Upper lobe of right lung (tissue), 1 donor: Measurements from ENCODE around the gene BMP3. TPM values are rescaled to one million over a fixed set of nuclear protein-coding genes. Genes with fewer than 3 reads are reported as not detected.

Experiments used
- ATAC-seq: fragments of 200-7000 bp; cut with Tn5 transposase; one replicate; pipeline ENCODE4 v1.9.1; 2020; ENCODE audit warnings: mild to moderate bottlenecking, moderate library complexity
- DNase-seq: peaks from one replicate; pipeline ENCODE4 v3.0.0-alpha.2; 2020
- H3K27ac ChIP-seq: fragments of 200-600 bp; one replicate; pipeline ENCODE4 v1.8.0; 2022
- H3K27me3 ChIP-seq: fragments of 200-600 bp; one replicate; pipeline ENCODE4 v1.8.0; 2022; ENCODE audit warnings: mild to moderate bottlenecking
- H3K36me3 ChIP-seq: fragments of 200-600 bp; one replicate; pipeline ENCODE4 v1.8.0; 2022
- H3K4me1 ChIP-seq: fragments of 200-600 bp; one replicate; pipeline ENCODE4 v1.8.0; 2022
- H3K4me3 ChIP-seq: fragments of 200-600 bp; one replicate; pipeline ENCODE4 v1.8.0; 2022; ENCODE audit warnings: mild to moderate bottlenecking
- H3K9me3 ChIP-seq: fragments of 200-600 bp; one replicate; pipeline ENCODE4 v1.8.0; 2022
- CTCF ChIP-seq: fragments of 200-600 bp; IDR thresholded peaks from one replicate; pipeline ENCODE4 v1.8.0; 2022; ENCODE audit warnings: antibody characterized with exemption
- intact Hi-C: fragments of 100-400 bp; cut with DNase I; formaldehyde crosslinking; loops from one replicate; pipeline ENCODE4 v1.11.0; 2022
- total RNA-seq: library from RNA; stranded (reverse); fragmentation: NEBNext Ultra II Directional; extraction: Animal tissue kit (Norgen Biotek cat#: 25700); gene quantifications from one replicate; pipeline ENCODE4 v1.2.1, GENCODE V29; 2021
- donor health status: DM: no; HTN: yes; CAD: no; lungs with severe emphysema.

The BMP3 gene
- total RNA-seq, 1 donor from 2014 or later: 15.5 TPM

GRCh38 chr4:81085291-81085690 is 54.8 kb downstream of the BMP3 start:
- Histone ChIP-seq H3K9me3 (no peaks in the 10 kb centered on the region), H3K4me1 (no peaks in the 10 kb centered on the region), H3K4me3 (no peak overlapping the region), H3K36me3 (no peaks in the 10 kb centered on the region), H3K27ac (no peak overlapping the region), H3K27me3 (no peaks in the 10 kb centered on the region)
- intact Hi-C loops: no loop called here
- DNase-seq (no peak), ATAC-seq (no peak)
- TF ChIP-seq CTCF: no peak

GRCh38 chr4:81085979-81086378 is 55.5 kb downstream of the BMP3 start:
- Histone ChIP-seq H3K36me3 (no peaks in the 10 kb centered on the region), H3K4me3 (no peak overlapping the region), H3K27me3 (no peaks in the 10 kb centered on the region), H3K9me3 (no peaks in the 10 kb centered on the region), H3K4me1 (no peaks in the 10 kb centered on the region), H3K27ac (no peak overlapping the region)
- intact Hi-C loops: no loop called here
- no peak for TF ChIP-seq CTCF
- DNase-seq (no peak), ATAC-seq (no peak)

- no peaks in the 10 kb centered on the region for H3K4me1 ChIP-seq
- H3K4me3 ChIP-seq: no peak overlapping the region
- no peak for DNase-seq
- no peak for ATAC-seq
- H3K27ac ChIP-seq: no peak overlapping the region
- no peaks in the 10 kb centered on the region for H3K27me3 ChIP-seq
- intact Hi-C loops: no loop called here
- TF ChIP-seq CTCF: no peak
- no peaks in the 10 kb centered on the region for H3K9me3 ChIP-seq
- no peaks in the 10 kb centered on the region for H3K36me3 ChIP-seq
Measured at GRCh38 chr4:81093720-81094401, 63.4 kb downstream of the BMP3 start.

GRCh38 chr4:81095389-81095788 is 64.9 kb downstream of the BMP3 start:
- H3K36me3 ChIP-seq: no peaks in the 10 kb centered on the region
- no peak overlapping the region for H3K4me3 ChIP-seq
- H3K9me3 ChIP-seq: no peaks in the 10 kb centered on the region
- no peaks in the 10 kb centered on the region for H3K27me3 ChIP-seq
- intact Hi-C loops: no loop called here
- ATAC-seq: no peak
- H3K4me1 ChIP-seq: no peaks in the 10 kb centered on the region
- H3K27ac ChIP-seq: no peak overlapping the region
- no peak for TF ChIP-seq CTCF
- no peak for DNase-seq

GRCh38 chr4:81096566-81096965 is 66.1 kb downstream of the BMP3 start:
- ATAC-seq (no peak), DNase-seq (no peak)
- Histone ChIP-seq H3K4me3 (no peak overlapping the region), H3K4me1 (no peaks in the 10 kb centered on the region), H3K27me3 (no peaks in the 10 kb centered on the region), H3K27ac (no peak overlapping the region), H3K9me3 (no peaks in the 10 kb centered on the region), H3K36me3 (no peaks in the 10 kb centered on the region)
- TF ChIP-seq CTCF: no peak
- intact Hi-C loops: no loop called here

GRCh38 chr4:81102107-81102506 is 71.6 kb downstream of the BMP3 start:
- H3K36me3 ChIP-seq: no peaks in the 10 kb centered on the region
- TF ChIP-seq CTCF: no peak
- H3K4me3 ChIP-seq: no peak overlapping the region
- H3K27me3 ChIP-seq: no peaks in the 10 kb centered on the region
- intact Hi-C loops: no loop called here
- no peak overlapping the region for H3K27ac ChIP-seq
- no peaks in the 10 kb centered on the region for H3K4me1 ChIP-seq
- ATAC-seq (no peak), DNase-seq (no peak)
- H3K9me3 ChIP-seq: no peaks in the 10 kb centered on the region
